Measurements from ENCODE around the gene ZNF598.
"Not testable (repeated sequence)": the region's sequence is repeated elsewhere in the genome, so short reads cannot be mapped to it uniquely, and the experiment has no call there.

Gene ZNF598

DNA sequence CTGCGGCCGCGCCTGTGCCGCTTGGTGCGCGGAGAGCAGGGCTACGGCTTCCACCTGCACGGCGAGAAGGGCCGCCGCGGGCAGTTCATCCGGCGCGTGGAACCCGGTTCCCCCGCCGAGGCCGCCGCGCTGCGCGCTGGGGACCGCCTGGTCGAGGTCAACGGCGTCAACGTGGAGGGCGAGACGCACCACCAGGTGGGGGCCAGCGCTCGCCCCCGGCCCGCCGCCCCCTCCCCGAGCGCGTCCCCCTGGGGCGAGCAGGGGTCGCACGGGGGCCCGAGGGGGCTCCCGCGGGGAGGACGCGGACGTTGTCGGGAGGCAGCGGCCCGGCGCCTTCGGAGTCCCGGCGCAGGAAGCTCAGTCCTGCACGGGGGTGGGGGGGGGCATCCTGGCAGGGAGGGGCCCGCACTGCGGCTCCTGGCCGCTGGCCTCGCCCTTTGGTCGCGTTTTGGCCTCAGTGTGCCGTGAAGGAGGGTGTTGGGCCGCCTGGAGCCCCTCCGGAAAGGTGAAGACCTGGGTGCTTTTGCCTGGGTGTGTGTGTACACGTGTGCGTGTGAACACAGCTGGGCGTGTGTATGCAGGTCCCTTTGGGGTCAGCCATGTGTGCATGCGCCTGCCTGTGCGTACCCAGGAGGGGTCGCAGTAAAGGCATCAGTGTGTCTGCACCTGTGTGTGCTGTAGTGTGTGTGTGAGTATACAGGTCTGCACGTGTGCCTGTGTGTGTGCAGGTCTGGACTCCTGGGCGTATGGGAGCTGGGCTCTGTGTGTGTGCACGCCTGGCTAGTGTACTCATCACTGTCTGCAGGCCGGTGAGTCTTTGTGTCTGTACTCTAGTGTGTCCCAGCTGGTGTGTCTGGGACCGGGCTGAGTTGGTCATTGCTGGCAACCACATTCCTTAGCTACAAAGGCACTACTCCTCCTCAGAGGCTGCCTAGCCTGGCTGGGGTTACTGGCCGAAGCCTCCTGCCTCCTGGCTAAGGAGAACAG is 17.7 kb upstream of the ZNF598 start:
- DNase-seq, result no peak

DNA sequence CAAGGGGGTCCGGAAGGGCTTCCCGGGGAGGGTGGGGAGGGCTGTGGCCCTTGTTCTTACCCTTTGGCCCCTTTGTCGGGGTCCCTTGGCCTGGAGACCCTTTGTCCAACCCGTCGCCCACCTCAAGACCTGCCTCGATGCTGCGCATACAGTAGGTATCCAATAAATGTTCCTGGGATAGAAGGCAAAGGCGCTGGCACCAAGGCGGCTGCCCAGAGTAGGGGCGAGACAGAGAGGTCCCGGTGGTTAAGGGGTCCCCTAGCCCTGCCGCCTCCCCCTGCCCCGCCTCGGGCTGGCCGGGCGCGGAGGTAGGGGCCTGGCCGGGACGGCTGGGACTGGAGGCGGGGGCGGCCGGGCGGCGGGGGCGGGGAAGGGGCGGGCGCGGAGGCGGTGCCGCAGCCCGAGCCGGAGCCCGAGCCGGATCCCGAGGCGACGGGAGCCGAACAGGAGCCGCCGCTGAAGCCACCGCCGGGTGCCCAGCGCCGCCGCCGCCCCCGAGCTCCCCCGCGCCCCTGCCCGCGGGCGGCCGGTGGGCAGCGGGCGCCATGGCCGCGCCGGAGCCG is 16.9 kb upstream of the ZNF598 start, which contains the start of gene NHERF2:
Gene NHERF2 (plus strand): TSS at position 442 of the 563 bp plus-strand sequence. CDS start 104 bp downstream, at position 546.
- DNase-seq, result no peak

DNA sequence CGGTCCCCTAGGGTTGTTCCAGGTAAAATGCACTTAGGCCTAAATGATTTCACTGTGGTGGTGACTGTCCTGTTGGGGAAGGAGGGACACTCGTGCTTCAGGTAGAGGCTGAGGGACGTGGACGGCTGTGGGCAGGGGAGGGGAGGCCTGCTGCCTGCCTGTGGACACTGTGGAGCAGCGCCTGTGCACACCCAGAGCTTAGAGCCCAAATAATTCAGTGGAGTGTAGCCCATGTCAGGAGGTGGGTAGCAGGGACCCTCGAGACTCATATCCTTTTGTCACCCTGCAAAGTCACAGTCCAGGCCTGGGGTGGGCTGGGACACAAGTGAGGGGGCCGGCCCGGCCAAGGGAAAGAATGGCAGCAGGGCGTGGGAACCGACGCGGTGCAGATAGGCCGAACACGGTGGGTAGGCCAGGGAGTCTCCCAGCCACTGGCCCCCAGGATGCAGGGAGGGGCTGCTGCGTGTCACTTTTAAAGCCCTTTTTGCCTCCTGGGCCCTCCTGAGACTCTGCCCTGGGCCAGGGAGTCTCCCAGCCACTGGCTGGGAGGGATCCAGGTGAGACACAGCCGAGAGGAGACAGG is 16.3 kb upstream of the ZNF598 start:
- DNase-seq, result no peak

DNA sequence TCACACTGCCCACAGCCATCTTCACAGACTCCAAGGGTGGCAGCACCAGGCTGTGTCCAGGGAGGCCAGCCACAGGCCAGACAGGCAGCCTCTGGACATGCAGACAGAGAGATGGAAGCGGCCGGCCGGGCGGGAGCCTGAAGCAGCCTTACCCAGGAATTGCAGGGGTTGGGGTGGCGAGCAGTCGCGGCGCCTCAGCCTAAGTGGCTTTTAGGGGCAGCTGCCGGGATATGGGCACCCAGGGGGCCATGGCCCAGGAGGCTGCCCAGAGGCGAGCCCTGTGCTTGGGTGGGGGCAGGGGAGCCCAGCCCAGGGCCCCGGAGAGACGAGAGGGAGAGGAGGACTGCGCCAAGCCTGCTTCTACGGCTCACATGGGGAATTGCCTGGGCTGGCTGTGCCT is 15.6 kb upstream of the ZNF598 start:
- DNase-seq, result no peak

DNA sequence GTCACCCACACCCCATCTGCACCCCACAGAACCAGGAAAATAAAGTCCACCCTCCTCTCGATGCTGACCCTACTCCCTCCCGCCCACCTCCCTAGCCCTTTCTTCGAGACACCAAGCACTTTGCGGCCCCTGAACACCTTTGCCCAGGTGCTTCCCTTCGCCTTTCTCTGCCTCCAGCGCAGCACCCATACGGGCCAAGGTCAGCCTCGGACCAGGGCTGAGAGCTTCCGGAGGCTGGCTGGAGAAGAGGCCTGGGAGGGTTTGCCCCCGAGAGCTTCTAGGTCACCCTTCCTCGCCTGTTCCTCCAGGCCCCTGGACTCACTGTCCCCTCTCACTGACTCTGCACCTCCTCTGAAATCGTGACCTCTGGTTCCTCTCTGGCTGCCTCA is 14.4 kb upstream of the ZNF598 start:
- DNase-seq, result no peak

DNA sequence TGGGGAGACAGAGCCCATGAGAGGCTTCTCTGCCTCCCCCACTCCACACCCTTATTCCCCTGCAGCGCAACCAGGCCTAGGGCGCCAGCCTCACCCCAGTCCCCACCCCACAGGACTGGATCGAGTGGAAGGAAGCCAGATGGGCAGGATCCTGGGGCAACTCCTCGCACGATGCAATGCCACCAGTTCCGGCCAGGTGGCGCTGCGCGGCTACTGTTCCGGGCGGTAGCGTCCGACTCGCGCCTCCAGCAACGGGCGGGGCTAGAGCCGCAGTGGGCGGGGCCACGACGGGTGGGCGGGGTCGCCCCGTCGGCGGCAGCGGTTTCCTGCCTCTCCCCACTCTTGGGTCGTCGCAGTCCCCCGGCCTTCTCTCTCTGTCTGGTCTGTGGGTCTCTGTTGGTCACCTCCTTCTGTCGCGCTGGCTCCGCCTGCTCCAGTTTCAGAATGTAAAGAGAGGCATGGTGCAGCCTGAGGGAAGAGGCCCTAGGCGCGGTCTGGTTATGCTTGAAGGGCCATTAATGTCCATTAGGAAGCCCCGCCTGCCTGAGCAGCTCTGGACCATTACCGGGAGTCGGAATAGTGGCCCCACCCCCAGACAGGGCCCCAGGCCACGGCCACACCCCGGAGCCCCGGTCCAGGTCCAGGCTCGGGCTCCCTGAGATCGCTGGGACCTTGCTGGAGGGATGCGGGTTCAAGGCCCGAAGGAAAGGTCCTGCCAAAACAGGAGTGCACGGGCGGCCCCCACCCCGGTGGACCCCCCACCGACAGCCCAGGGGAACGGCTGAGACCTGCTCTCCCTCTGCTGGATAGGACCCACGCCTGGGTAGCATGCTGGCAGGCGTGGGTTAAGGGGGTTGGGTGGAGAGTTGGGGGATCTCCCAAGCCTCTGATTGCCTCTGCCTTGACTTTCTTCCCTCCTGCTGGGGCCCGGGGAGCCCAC is 13.7 kb upstream of the ZNF598 start:
- DNase-seq, result peak; percentile 81

DNA sequence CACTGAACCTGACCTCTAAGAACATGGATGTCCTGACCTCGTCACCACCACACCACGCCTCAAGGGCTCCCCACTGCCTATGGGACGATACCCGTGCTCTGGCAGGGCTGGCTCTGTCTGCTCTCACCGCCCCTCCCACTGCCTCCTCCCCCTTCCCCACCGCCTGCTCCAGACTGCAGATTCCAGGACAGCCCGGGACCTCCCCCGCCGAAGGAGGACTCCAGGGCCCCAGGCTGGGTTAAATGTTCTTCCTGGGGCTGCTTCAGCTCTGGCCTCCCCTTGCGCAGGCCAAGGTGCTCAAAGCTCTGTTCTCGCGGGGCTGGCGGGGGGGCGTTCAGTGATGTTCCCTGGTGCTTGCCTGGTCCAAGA is 13.1 kb upstream of the ZNF598 start:
- peak; percentile 71 for DNase-seq

DNA sequence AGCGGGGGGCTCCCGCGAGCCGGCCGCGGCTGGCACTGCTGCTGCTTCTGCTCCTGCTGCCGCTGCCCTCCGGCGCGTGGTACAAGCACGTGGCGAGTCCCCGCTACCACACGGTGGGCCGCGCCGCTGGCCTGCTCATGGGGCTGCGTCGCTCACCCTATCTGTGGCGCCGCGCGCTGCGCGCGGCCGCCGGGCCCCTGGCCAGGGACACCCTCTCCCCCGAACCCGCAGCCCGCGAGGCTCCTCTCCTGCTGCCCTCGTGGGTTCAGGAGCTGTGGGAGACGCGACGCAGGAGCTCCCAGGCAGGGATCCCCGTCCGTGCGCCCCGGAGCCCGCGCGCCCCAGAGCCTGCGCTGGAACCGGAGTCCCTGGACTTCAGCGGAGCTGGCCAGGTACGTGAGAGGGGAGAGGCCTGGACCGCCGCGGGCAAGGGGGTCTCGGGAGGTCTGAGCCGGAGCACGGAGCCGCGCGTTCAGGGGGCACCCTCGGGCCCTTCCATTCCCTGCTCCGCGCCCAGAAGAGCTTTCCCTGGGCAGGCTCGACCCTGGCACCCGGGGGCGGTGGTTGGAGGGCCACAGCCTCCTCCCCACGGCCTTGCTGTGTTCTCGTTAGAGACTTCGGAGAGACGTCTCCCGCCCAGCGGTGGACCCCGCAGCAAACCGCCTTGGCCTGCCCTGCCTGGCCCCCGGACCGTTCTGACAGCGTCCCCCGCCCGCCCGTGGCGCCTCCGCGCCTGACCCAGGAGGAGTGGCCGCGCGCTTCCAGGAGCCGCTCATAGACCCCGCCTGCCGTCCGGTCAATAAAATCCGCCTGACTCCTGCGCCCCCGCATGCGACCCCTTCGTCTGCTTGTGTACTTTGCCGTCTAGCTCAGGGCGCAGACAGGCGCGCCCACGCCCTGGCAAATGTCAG is 10.6 kb upstream of the ZNF598 start:
- no peak for DNase-seq

DNA sequence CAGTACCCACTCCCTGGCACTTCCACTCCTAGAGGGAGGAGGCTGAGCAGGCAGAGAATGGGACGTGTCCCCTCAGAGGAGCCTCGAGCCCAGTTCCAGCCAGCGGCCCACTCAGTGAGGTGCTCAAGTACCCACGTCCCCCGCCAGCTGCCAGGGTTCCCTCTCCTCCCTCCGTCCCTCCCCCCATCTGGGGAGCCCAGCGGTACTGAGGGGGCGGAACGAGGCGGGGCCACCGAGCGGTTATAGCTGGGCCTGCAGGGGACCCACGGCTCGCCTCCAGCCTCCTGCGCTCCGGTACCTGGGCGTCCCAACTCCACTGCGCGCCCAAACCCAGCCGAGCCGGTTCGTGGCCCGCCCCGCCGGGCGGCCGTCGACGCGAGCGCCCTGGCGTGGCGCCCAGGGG is 9.9 kb upstream of the ZNF598 start, which contains the start of gene NPW:
Gene NPW (plus strand): TSS at position 268 of the 403 bp plus-strand sequence.
- no peak for DNase-seq

DNA sequence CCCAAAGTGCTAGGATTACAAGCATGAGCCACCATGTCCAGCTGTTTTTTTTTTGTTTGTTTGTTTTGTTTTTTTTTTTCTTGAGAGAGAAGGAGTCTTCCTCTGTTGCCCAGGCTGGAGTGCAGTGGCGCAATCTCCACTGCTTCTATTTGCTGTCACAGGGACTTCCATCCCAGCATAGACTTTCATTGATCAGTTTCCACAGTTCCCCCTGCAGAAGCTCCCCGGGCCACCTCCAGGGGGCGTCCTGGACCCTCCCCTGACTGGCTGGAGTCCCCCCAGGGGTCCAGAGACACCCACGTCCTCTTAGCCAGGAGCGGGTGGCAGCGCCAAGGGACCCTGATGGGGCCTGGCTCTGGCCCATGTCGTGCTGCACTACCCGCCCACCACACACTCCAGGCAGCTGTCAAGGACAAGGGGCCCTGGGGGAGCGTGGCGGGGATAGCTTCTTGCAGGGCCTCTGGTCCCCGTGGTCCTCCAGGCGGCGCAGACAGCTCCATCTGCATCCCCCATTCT is 6.8 kb upstream of the ZNF598 start:
- no peak for DNase-seq

DNA sequence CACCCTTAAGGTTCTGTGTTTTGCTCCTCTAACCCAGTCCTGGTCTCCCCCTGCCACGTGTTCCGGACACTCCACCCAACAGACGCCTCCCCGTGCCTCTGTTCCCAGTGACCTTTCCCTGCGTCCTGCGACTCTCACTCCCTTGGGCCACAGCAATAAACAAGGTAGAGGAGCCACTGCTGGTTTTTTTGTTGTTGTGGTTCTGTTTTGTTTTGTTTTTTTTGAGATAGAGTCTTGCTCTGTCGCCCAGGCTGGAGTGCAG is 6.3 kb upstream of the ZNF598 start:
- DNase-seq, result no peak

DNA sequence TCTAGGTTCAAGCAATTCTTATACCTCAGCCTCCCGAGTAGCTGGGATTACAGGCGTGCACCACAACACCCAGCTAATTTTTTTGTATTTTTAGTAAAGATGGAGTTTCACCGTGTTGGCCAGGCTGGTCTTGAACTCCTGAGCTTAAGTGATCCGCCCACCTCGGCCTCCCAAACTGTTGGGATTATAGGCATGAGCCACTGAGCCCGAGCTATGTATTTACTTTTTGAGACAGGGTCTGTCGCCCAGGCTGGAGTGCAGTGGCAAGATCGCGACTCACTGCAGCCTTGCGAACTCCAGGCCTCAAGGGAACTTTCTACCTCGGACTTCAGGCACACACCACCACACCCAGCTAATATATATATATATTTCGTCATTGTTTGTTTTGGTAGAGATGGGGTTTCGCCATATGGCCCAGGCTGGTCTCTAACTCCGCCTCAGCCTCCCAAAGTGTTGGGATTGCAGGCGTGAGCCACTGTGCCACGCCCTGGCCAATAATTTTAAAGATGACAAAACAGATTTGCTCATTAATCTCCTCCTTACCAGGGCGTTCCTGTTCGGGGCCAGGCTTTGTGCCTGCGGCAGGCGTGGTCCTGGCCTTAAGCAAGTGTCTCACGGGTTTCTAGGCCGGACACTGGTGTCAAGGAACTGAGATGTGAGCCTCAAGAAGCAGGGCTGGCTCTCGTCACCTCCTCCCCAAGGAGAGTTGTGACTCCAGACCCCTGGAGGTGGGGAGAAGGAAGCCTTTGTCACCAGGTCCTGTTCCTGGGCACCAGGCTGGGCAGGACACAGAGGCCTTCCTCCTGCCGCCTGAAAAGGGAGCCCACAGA is 5.7 kb upstream of the ZNF598 start:
- peak; percentile 54 for DNase-seq

DNA sequence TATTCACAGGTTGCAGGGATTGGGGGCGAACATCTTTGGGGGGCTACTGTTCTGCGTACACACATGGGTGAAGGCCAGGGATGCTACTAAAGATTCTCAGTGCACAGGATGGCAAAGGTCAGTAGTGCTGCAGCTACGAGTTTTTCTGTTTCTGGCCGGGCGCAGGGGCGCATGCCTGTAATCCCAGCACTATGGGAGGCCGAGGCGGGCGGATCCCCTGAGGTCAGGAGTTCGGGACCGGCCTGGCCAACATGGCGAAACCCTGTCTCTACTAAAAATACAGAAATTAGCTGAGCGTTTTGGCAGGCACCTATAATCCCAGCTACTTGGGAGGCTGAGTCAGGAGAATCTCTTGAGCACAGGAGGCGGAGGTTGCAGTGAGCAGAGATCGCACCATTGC is 3.9 kb upstream of the ZNF598 start:
- DNase-seq, result no peak

DNA sequence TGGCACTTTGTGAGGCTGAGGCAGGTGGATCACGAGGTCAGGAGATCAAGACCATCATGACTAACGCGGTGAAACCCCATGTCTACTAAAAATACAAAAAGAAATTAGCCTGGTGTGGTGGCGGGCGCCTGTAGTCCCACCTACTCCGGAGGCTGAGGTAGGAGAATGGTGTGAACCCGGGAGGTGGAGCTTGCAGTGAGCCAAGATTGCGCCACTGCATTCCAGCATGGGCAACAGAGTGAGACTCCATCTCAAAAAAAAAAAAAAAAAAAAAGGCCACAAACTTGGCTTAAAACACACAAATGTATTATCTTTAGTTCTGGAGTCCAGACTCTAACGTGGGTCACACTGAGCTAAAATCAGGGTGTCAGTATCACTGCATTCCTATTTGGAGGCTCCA is 2.1 kb upstream of the ZNF598 start:
- DNase-seq, result not testable (repeated sequence)

DNA sequence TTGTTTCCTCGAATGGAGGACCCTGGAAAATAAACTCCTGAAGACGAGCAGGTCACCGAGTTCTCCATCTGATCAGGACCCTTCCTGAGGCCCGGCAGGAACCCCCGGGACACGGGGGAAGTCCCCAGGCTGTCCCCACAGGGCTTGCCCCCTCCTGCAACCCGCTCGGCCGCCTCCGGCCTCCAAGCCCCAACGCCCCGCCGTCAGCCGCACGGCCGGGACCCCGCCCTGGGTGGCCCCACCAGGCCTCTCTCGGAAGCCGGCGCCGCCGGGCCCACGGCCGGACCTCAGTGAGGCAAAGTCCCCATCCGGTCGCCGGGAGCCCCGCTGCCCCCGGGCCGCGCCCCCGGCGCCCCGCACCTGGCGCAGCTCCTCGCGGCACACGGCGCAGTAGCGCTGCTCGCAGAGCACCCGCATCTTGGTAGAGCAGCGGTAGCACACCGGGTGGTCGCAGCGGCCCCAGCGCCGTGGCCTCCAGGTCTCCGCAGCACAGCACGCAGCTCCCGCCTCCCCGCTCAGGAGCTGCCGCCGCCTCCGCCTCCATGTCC is 383 bp downstream of the ZNF598 start:
- DNase-seq, result no peak

DNA sequence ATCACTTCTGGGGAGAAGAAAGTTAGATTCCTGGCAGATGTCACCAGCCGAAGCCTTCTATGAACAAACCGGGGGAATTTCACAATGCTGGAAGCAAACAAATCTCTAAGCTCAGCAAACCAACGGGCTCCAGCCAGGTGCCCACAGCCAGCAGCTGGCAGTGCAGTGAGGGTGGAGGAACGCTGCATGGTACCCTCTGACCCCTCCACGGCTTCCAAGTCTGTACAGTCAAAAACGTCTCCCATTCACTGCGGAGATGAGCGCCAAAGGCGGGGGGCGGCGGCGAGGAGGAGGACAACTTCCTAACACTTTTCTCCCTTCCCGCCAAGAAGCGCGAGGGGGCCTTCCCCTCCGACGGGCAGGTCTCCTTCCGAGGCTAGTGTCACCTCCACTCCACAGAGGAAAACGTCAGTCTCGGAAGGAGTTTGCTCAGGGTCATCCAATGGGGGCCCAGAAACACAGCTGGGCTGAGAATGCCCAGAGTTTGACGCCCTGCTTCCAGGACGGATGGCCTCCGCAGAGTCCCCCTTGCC is 924 bp downstream of the ZNF598 start:
- no peak for DNase-seq

DNA sequence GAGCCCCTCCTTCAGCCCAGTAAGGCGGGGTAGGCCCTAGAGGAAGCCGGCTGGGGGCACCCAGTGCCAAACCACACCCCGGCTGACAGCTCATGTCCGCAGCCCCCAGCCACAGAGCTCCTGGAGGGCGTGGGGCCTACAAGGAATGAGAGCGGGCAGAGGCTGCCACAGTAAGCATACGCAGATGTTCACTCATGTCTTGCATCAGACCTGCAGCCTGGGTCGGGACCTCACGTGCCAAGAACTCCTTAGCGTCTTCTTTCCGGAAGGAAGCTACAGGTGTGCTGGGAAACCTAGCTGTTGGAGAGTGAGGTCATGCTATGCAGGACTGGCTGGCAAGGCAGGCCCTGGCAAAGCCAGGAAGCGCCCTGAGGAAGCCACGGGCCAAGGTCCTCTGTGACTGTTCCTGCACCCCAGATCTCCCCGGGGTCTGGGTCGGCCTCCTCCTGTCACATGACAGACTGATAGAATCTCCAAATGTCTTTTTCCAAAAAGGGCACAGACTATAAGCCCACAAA is 1.6 kb downstream of the ZNF598 start:
- peak; percentile 97 for DNase-seq

DNA sequence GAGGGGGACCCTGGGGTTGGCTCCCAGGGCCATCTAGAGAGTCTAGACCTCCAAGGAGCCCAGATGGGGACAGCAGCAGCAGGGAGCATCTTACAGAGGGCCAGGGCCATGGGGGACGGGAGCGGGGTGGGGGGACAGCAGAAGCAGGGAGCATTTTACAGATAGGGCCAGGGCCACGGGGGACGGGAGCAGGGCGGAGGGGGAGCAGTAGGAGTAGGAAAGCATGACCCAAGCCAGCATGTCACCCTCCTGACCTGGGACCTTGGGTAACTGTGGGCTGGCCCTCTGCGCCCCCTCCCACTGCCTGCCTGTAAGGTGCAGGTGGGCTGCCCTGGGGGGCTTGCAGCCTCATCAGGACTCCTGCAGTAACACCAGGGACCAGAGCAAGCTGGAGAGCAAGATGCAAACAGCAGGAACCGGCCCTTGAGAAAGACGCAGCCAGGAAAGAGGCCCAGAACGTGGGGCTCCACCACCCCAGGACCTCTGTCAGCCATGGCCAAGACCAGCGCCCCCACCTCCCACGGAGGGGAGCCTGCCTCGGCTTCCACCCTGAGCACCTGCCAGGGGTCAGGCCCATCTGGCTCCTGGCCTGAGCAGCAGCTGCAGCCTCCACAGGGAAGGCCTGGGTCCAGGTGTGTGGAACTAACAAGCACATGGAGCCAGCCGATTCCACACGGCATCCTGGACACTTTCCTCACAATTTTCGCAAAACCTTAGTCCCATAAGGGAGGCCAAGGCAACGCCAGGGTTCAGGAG is 2.4 kb downstream of the ZNF598 start:
- no peak for DNase-seq

DNA sequence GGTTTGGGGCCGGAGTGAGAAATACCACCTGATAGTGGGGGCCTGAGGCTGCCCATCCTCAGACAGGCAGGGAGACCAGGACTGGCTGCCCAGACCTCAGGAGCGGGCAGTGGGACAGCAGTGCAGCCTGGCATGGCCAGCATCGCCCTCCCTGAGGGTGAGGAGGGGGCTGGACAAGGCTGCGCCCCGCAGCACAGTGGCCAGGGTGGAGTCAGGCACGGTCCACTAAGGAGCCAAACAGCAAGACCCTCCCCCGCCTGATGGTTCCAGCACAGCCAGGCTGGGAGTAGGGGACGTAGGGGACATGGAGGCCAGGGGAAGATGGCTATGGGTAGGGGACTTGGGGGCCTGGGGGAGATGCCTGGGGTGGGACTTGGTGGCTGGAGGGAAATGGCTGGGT is 3.3 kb downstream of the ZNF598 start:
- no peak for DNase-seq

Measured in NCI-H226 (cell line).